K562 (cell line): ENCODE results near the gene BMF. TPM values are rescaled to one million over a fixed set of nuclear protein-coding genes. Genes with fewer than 3 reads are reported as not detected.

Source experiments
- DDX20 ChIP-seq: fragments of 450-650 bp; IDR thresholded peaks from 2 replicates; pipeline ENCODE4 v1.6.1; 2016; ENCODE audit warnings: missing genetic modification characterization, low read depth, mild to moderate bottlenecking, missing compliant biosample characterization, moderate library complexity
- DPF2 ChIP-seq: fragments of 450-650 bp; IDR thresholded peaks from 2 replicates; pipeline ENCODE4 v1.6.1; 2016
- NR2C2 ChIP-seq, 2 experiments: fragments of 200-800 bp in 1 of 2; sonication (Bioruptor generic) in 1 of 2; sonication (generic) in 1 of 2; formaldehyde crosslinking in 1 of 2; IDR thresholded peaks; 2 replicates each; pipeline versions ENCODE4 v1.6.1 to v1.8.0; 2016 to 2022; ENCODE audit warnings: mild to moderate bottlenecking in 1 of 2, missing compliant biosample characterization in 1 of 2, missing genetic modification characterization in 1 of 2, missing genetic modification reagents in 1 of 2
- NR4A1 ChIP-seq, 2 experiments: fragments of 250-450 bp in 1 of 2; fragments of 450-650 bp in 1 of 2; sonication (Bioruptor Pico) in 1 of 2; IDR thresholded peaks; 2 replicates each; pipeline versions ENCODE4 v1.4.0 to v1.6.1; 2016 to 2020; ENCODE audit warnings: mild to moderate bottlenecking in 2 of 2, missing compliant biosample characterization in 1 of 2, missing genetic modification characterization in 1 of 2, moderate library complexity in 1 of 2
- NRF1 ChIP-seq, 2 experiments: fragments of 450-650 bp; IDR thresholded peaks in 1 of 2; conservative IDR thresholded peaks in 1 of 2; 2 replicates each; pipeline ENCODE4 v1.6.1; 2014; ENCODE audit warnings: mild to moderate bottlenecking in 2 of 2
- polyA plus RNA-seq, 8 experiments: library from polyadenylated mRNA; depleted of rRNA in 4 of 8; stranded (reverse) in 5 of 8; unstranded in 3 of 8; fragments of >200 nt; fragmentation: Nextera tagmentation in 2 of 8; fragmentation: Illumina TruSeq in 1 of 8; extraction: Ambion mirVana in 2 of 8; extraction: Trizol in 1 of 8; gene quantifications; 2 replicates each; pipeline versions ENCODE4 v1.2.1 to v1.2.3, GENCODE V29; 2011 to 2014; ENCODE audit warnings: inconsistent platforms in 1 of 8, missing spikeins in 1 of 8
- total RNA-seq, 7 experiments: library from RNA; depleted of rRNA in 6 of 7; stranded (reverse); fragments of >200 nt in 6 of 7; fragmentation: Illumina TruSeq in 2 of 7; extraction: Trizol in 2 of 7; gene quantifications; 2 replicates each; pipeline versions ENCODE4 v1.2.1 to v1.2.3, GENCODE V29; 2011 to 2021; ENCODE audit warnings: low replicate concordance in 1 of 7
- TF ChIP-seq, protein P1 (sequence below): sonication (generic); formaldehyde crosslinking; IDR thresholded peaks from 2 replicates; pipeline ENCODE4 v1.8.0; 2022; ENCODE audit warnings: missing genetic modification reagents, mild to moderate bottlenecking, borderline replicate concordance
- TF ChIP-seq, protein P2 (sequence below): fragments of 450-650 bp; IDR thresholded peaks from 2 replicates; pipeline ENCODE4 v1.6.1; 2016; ENCODE audit warnings: mild to moderate bottlenecking, moderate library complexity
- TF ChIP-seq, protein P3 (sequence below): fragments of 450-650 bp; conservative IDR thresholded peaks from 2 replicates; pipeline ENCODE4 v1.6.1; 2016; ENCODE audit warnings: missing genetic modification characterization, low read depth, mild to moderate bottlenecking, control low read depth, missing compliant biosample characterization

BMF gene
- total and polyA plus RNA-seq, 9 of the 15 experiments (the other 6 are each of a cell fraction or from before 2014, with no cell fraction given): 0.25 to 0.91 (median 0.59) TPM; not detected in 2

DNA sequence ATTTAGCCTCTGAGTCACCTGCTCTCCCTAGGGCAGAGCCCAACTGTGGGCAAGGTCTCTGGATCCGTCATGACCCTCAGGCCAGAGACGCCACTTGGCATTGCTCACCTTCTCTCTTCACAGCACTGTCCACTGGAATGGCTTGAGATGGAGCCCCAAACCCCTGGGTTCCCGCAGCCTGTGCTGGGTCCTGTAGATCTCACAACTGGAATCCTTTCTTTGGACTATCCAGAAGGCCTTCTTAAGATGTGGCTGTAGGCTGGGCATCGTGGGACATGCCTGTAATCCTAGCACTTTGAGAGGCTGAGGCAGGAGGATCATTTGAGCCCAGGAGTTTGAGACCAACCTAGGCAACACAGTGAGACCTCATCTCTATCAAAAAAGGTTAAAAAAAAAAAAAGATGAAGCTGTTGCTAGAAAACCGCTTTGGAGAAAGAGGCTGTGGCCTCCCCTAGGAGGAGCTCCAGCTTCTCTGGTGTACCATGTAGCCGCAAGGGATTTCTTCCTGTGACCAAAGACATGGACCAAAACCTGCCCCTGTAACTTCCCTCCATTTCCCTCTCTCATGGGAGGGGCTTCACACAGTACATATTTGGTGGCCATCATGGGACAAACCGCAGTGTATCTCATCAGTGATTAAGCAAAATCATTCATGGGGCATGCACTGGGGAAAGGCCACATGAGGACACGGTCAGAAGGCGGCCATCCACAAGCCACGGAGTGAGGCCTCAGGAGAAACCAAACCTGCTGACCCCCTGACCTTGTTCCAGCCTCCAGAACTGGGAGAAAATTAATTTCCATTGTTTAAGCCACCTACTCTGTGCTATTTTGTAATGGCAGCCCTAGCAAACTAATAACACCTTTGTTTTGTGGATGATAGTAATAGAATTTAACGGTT, 28.9 kb upstream of the BMF start (continued):
- no peak for TF ChIP-seq NR4A1 (CRISPR knock-in tag; IDR thresholded peaks at IDR 0.05)
- peak; percentile 42; the same call in 1 of the 2 replicates for TF ChIP-seq NR4A1 (tag; IDR thresholded peaks at IDR 0.05)
- TF ChIP-seq NRF1 (conservative IDR thresholded peaks at IDR 0.05 in 1 of 2, IDR thresholded peaks at IDR 0.05 in 1 of 2): peak in 1 of 2 experiments; percentile 15; a peak in 1 of 4 replicates
- TF ChIP-seq DPF2: peak; percentile 57
- TF ChIP-seq, protein P1, sequence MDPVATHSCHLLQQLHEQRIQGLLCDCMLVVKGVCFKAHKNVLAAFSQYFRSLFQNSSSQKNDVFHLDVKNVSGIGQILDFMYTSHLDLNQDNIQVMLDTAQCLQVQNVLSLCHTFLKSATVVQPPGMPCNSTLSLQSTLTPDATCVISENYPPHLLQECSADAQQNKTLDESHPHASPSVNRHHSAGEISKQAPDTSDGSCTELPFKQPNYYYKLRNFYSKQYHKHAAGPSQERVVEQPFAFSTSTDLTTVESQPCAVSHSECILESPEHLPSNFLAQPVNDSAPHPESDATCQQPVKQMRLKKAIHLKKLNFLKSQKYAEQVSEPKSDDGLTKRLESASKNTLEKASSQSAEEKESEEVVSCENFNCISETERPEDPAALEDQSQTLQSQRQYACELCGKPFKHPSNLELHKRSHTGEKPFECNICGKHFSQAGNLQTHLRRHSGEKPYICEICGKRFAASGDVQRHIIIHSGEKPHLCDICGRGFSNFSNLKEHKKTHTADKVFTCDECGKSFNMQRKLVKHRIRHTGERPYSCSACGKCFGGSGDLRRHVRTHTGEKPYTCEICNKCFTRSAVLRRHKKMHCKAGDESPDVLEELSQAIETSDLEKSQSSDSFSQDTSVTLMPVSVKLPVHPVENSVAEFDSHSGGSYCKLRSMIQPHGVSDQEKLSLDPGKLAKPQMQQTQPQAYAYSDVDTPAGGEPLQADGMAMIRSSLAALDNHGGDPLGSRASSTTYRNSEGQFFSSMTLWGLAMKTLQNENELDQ (CRISPR knock-in tag): no peak
- TF ChIP-seq, protein P2, sequence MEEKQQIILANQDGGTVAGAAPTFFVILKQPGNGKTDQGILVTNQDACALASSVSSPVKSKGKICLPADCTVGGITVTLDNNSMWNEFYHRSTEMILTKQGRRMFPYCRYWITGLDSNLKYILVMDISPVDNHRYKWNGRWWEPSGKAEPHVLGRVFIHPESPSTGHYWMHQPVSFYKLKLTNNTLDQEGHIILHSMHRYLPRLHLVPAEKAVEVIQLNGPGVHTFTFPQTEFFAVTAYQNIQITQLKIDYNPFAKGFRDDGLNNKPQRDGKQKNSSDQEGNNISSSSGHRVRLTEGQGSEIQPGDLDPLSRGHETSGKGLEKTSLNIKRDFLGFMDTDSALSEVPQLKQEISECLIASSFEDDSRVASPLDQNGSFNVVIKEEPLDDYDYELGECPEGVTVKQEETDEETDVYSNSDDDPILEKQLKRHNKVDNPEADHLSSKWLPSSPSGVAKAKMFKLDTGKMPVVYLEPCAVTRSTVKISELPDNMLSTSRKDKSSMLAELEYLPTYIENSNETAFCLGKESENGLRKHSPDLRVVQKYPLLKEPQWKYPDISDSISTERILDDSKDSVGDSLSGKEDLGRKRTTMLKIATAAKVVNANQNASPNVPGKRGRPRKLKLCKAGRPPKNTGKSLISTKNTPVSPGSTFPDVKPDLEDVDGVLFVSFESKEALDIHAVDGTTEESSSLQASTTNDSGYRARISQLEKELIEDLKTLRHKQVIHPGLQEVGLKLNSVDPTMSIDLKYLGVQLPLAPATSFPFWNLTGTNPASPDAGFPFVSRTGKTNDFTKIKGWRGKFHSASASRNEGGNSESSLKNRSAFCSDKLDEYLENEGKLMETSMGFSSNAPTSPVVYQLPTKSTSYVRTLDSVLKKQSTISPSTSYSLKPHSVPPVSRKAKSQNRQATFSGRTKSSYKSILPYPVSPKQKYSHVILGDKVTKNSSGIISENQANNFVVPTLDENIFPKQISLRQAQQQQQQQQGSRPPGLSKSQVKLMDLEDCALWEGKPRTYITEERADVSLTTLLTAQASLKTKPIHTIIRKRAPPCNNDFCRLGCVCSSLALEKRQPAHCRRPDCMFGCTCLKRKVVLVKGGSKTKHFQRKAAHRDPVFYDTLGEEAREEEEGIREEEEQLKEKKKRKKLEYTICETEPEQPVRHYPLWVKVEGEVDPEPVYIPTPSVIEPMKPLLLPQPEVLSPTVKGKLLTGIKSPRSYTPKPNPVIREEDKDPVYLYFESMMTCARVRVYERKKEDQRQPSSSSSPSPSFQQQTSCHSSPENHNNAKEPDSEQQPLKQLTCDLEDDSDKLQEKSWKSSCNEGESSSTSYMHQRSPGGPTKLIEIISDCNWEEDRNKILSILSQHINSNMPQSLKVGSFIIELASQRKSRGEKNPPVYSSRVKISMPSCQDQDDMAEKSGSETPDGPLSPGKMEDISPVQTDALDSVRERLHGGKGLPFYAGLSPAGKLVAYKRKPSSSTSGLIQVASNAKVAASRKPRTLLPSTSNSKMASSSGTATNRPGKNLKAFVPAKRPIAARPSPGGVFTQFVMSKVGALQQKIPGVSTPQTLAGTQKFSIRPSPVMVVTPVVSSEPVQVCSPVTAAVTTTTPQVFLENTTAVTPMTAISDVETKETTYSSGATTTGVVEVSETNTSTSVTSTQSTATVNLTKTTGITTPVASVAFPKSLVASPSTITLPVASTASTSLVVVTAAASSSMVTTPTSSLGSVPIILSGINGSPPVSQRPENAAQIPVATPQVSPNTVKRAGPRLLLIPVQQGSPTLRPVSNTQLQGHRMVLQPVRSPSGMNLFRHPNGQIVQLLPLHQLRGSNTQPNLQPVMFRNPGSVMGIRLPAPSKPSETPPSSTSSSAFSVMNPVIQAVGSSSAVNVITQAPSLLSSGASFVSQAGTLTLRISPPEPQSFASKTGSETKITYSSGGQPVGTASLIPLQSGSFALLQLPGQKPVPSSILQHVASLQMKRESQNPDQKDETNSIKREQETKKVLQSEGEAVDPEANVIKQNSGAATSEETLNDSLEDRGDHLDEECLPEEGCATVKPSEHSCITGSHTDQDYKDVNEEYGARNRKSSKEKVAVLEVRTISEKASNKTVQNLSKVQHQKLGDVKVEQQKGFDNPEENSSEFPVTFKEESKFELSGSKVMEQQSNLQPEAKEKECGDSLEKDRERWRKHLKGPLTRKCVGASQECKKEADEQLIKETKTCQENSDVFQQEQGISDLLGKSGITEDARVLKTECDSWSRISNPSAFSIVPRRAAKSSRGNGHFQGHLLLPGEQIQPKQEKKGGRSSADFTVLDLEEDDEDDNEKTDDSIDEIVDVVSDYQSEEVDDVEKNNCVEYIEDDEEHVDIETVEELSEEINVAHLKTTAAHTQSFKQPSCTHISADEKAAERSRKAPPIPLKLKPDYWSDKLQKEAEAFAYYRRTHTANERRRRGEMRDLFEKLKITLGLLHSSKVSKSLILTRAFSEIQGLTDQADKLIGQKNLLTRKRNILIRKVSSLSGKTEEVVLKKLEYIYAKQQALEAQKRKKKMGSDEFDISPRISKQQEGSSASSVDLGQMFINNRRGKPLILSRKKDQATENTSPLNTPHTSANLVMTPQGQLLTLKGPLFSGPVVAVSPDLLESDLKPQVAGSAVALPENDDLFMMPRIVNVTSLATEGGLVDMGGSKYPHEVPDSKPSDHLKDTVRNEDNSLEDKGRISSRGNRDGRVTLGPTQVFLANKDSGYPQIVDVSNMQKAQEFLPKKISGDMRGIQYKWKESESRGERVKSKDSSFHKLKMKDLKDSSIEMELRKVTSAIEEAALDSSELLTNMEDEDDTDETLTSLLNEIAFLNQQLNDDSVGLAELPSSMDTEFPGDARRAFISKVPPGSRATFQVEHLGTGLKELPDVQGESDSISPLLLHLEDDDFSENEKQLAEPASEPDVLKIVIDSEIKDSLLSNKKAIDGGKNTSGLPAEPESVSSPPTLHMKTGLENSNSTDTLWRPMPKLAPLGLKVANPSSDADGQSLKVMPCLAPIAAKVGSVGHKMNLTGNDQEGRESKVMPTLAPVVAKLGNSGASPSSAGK: peak; percentile 68
- TF ChIP-seq DDX20 (tag): 0 out of 2 replicates have a peak, but pooled peaks have one; percentile 53
- TF ChIP-seq, protein P3, sequence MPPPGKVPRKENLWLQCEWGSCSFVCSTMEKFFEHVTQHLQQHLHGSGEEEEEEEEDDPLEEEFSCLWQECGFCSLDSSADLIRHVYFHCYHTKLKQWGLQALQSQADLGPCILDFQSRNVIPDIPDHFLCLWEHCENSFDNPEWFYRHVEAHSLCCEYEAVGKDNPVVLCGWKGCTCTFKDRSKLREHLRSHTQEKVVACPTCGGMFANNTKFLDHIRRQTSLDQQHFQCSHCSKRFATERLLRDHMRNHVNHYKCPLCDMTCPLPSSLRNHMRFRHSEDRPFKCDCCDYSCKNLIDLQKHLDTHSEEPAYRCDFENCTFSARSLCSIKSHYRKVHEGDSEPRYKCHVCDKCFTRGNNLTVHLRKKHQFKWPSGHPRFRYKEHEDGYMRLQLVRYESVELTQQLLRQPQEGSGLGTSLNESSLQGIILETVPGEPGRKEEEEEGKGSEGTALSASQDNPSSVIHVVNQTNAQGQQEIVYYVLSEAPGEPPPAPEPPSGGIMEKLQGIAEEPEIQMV (tag): 0 out of 2 replicates have a peak, but pooled peaks have one; percentile 58
- no peak for TF ChIP-seq NR2C2 (CRISPR knock-in tag; IDR thresholded peaks at IDR 0.05)
- peak; percentile 78 for TF ChIP-seq NR2C2 (tag; IDR thresholded peaks at IDR 0.05)
